Measurements from ENCODE around the gene PYCR2.
A peak's percentile ranks its signal among the peaks of the same experiment; 100 is the strongest.
"Not testable (repeated sequence)": the region's sequence is repeated elsewhere in the genome, so short reads cannot be mapped to it uniquely, and the experiment has no call there.

The PYCR2 gene

DNA sequence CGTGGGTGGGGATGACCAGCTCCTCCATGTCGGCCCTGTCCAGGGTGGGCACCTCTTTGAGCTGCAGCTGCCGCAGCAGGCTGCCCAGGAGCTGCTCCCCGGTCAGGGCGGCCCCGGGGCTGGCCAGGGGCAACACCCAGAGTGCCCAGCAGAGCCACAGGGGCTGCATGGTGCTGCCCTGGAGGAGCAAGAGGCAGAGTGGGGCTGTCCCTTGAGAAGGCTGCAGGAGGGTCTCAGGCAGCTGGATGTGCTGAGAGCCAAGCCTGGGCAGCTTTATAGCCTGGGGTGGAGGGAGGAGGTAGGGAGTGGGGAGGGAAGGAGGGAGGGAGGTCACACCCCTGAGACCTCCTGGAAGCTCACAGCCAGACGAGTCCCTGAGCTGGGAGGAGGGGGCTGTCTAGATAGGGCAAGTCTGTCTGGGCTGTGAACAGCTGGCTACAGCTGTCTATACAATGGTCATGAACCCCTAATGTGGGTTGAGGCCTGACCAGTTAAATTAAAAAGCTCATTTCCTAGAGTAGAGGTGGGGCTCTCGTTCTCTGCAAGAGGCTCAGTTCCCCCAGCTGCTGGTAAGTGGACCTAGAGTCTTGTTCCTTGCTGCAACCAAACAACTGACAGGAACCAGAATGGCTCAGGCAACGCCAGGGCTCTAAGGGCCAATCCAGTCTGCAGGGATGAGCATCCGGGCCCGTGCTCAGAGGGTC lies 35.0 kb downstream of the PYCR2 start, which contains the start of gene LEFTY1:
Gene LEFTY1 (minus strand): TSS at position 249 of the 704 bp plus-strand sequence. CDS start 80 bp downstream, at position 169.
- no peak for DNase-seq

DNA sequence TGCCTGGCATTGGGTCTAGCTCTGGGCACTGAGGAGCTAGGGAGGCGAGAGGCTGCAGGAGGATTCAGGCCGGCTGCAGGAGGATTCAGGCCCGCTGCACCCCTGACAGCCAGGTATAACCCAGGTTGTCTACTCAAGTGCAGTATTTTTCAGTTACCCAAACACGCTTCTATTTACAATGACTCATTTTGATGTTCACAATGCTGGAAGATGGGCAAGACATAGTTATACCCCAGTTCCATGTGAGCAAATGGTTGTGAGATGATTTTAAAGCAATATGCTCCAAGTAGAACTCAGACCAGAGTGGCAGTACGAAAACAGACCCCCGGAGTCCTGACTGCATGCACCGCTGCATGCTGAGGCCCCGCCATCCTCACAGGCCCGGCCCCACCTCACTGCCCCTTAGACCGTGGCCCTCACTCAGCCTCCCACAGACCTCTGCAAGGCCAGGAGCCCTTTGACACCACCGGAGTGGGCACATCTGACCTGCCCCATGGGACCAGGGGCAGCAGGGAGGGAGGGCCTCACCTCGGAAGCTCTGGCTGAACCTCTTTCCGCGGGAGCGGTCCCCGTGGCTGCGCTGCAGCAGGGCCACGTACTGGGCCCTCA lies 35.7 kb downstream of the PYCR2 start:
- no peak for DNase-seq

DNA sequence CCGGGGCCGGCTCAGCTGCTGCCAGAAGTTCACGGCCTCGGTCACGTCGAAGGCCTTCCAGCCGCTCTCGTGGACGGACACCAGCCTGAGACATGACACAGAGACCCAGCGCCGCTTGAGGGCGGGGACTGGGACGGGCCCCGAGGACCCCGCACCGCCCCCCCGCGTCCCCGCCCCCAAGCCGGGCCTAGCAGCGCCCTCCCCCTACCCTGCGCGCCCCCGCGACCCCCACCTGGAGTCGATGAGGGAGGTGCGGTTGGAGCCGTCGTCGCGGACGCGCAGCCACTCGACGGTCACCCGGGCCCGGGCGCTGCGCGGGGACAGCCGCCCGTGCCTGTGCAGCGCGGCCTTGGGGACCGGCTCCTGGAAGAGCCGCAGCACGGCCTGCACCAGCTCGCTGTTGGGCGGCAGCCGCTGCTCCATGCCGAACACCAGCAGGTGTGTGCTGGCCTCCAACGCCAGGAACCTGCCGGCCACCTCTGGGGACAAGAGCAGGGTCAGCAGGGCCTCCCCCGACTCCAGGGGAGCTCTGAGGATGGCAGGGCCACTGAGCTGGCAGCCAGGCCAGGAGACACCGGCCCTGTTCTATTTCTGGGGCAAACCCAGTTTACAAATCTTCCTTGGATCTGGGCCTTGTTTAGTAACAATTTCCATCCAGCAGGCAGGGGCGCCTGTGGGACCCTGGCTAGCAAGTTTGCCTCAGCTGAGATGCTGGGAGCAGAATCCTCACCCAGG lies 36.3 kb downstream of the PYCR2 start:
- not testable (repeated sequence) for DNase-seq

DNA sequence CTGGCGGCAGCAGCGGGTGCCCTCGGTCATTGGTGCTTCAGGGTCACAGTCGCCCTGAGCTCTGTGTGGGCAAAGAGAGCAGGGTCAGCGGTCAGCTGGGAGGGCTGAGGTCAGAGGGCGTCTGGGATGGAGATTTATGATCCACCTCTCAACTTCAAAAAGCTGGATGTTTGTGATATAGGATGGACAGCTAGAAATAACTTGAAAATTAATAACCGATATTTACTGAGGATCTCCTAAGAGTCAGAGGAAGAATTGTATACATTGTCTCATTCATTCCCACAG lies 37.1 kb downstream of the PYCR2 start:
- no peak for DNase-seq

DNA sequence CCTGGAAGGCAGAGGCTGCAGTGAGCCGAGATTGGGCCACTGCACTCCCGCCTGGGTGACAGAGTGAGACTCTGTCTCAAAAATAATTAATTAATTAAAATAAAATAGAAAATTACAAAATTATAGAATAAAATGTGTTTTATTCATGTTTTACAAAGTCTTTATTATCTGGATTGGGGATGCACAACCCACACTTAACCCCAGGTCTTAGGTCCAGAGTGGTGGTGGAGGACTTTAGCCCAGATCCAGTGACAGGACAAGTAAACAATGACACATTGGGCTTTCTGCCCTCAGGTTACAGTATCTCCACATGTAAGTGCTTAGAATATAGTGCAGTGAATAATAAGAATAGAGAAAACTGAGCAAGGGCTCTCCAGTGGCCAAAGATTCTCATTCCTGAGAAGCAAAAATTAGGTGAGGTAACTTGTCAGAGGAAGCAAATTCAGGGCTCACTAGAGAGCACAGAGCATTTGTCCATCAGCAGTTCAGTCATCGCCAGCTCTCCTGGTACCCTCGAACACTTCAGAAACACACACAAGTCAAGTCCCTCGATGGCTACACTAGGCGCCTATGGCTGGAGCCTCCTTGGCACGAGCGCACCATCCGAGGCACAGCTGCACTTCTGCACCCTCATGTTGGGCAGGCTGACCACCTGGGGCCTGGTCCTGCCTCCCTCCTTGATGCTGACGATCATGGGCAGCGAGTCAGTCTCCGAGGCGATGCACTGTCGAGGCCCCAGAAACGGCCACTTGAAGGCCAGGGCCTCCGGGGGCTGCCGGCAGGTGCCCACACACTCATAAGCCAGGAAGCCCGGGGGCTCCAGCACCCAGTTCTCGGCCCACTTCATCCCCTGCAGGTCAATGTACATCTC lies 37.7 kb downstream of the PYCR2 start:
- DNase-seq: no peak

DNA sequence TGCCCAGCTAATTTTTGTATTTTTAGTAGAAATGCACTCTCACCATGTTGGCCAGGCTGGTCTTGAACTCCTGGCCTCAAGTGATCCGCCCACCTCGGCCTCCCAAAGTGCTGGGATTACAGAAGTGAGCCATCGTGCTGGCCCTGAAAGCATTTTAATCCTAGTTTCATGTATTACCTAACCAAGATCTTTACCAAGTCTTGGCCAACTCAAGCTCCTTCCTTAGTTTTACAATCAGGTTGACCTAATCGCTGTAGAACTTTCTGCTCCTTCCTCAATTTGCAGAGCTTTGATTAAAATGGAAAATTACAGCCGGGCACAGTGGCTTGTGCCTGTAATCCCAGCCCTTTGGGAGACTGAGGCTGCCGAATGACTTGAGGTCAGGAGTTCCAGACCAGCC lies 38.7 kb downstream of the PYCR2 start:
- DNase-seq: peak; percentile 29

DNA sequence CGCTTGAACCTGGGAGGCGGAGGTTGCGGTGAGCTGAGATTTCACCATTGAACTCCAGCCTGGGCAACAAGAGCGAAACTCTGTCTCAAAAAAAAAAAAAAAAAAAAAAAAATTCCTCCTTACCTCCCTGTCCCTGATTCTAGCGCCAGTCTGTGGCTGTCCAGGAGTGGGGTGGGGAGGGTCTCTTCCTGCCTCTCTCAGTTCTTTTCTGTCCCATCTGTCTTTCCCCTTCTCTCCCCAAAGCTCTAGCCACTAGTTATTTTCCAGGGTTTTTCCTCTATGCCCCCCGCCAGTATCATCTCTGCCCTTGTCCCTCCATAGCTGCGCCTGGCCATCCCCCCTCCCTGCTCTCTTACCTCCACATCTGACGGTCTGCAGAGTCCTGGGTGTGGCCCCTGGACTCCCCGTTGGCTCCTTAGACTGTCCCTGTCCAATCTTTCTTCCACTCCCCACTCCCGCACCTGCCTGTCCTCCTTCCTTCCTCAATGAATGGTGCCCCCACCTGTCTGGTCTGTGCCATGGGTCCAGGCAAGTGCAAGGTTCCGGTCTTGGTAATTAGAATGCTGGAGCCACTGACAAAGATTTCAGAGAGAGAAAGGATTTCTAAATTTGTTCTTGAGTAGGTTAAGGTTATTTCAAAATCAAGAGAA lies 40.3 kb downstream of the PYCR2 start:
- DNase-seq: no peak

DNA sequence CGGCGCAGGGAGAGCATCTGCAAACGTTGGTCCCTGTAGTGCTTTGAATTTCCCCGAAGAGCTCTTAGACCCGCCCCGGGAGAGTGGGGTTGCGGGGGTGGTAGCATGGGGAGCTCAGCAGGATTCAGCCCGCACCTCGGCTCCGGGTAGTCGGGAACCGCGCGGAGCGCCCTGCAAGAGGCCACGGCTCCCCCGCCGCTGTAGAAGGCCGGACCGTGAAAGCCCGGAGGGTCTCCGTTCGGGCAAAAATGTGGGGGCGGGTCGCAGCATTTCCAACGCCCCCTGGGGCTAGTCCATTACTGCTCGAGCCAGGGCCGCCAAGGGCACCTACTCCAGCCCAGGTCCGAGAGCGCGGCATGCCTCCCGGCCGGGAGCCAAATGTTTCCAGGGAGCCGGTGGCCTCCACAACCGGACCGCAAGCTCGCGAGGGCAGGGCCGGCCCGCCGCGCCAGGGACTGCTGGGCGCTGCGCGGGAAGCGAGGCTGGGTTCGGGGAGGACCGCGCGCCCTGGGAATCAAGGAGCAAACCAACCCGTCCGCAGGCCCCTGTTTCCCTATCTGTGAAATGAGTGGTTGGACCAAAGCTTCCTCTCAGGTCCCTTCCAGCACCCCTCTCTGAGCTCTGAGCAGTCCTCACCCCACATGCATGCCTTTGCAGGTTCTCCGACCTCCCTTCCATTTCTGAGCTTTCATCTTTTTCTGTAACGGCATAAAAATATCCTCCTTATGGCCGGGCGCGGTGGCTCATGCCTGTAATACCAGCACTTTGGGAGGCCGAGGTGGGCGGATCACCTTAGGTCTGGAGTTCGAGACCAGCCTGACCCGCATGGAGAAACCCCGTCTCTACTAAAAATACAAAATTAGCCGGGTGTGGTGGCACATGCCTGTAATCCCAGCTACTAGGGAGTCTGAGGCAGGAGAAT lies 41.1 kb downstream of the PYCR2 start:
- DNase-seq: no peak

DNA sequence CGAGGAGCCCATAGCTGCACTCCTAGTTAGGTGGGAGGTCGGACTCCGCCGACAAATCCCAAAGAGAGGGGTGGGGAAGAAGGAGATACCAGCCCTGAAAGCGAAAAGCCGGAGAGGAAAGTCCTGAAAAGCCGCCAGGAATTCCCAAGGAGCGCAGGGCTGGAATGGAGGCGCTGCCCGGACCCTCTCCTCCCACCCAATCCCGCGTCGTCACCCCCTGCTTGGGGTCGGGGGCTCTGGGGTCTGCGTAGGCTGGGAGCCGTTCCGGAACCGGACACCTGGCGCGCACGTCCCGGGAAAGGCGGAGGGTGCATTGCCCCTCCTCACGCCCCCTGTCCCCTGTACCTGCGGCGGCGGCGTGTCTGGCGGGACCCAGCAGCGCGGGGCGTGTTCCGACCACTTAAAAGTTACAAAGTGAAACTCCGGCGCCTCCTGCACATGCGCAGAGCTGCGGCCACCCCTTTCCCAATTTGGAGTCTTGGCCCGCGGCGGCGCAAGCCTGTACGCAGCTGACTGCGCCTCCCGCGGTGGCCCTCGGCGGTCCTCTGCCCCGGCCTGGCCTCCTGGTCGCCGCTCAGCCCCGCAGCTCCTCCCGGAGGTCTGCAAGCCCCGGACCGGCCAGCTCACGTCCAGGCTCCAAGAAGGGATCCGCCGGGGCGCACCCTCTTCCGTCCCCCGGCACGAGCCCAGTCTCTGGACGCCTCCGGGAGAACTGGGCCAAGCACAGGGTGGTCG lies 41.9 kb downstream of the PYCR2 start, which contains the start of gene TMEM63A:
Gene TMEM63A (minus strand): TSS at position 422 of the 735 bp plus-strand sequence. CDS start 4,800 bp downstream, outside the sequence.
- peak; percentile 22 for DNase-seq

DNA sequence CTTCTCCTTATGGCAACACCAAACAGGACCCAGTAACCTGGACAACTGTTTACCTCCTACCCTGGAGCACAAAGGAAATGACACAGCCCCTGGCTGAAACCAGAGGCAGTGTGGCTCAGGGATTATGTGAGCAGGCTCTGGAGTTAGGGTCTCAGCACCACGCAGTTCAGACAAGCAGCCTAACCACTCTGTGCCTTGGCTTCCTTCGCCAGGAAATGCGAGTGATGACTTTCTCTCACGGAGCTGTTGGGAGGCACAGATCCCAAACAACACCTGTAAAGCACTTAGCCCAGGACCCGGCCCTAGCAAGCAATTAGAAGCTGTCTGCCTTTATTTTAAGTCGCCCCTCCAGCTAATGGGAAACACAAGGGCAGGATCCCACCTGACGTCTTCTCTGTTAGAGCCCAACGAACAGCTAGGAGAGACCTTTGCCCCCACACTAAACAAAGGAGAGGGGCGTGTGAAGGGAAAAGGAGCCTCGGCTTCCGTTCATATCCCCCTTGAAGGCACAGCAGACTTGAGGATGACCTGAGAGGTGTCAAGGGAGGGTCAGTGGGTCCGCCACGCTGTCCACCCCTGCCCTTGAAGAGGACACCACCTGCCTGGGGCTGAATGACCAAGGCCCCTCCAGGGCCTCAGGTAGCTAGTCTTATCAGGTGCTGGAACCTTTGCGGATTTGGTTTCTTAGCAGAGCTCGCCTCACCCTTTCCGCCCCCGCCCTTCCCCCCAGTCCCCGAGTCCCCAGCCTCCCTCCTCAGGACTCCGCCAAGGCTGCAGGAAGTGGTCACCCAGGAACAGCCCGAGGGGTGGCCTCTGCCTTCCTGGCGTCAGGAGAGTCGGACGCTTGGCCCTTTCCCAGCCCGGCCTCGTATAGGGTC lies 42.7 kb downstream of the PYCR2 start:
- no peak for DNase-seq

DNA sequence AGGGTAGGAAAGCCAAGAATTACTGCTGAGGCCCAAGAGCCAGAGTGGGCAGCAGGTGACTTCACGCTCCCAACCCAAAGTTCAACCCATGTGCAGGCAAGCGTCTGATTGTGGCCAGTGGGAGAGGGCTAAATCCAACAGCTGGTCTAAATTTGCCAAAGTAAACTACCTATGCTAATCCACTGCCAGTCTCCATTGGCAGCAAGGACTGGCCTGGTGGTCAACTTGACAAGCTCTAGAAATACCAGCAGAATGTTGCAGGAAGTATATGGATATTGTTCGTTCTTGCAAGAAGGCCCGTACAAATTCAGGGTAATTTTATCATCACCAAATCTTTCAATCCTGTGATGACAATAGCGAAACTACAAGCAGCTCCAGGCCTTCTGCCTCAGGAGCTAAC lies 43.4 kb downstream of the PYCR2 start:
- no peak for DNase-seq

DNA sequence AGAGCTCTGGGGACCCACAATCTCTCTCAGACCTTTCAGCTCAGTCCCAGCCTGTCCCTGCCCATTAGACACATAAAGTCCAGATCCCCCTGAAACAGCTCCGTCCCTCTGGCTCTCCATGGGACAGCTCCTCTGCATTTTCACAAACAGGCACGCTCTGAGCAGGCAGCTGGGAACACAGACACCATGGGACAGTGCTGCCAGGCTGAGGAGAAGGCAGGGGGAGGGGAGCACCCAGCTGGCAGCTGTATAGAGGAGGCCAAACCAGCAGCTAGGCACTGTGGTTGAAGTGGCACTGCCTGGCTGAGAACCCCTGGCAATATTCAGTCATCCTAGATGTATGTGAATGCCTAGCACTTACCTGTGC lies 43.8 kb downstream of the PYCR2 start:
- DNase-seq: no peak

DNA sequence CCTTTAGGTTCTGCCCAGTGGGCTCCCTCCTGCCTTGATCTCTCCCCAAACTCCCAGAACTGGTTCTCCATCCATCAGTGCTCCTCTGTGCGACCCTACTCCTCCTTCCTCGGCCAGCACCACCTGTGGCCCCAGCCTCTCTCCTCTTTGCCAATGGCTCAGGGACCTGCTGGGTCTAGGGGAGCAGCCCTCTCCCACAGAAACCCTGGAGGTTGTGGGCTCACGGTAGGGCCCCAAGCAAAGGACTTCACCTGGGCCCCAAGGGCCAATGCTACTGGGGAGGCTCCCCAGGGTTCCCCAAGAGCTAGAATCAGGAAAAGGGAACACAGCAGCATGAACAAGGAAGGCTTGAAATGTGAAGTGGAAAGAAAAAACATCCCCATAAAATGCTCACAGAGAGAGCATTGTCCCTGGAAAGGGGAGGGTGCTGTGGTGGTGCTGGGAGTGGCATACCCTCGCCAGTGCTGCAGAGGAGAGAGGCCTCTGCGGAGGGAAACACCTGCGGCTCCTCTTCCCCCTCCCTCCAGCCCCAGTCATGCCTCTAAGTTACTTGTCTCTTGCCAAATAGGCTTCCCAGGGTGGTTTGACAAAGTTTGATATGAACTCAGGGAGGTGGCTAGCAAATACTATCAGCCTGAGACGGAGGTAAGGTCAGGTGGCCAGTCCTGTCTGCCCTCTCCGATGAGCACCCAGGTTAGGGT lies 44.4 kb downstream of the PYCR2 start:
- DNase-seq: no peak

DNA sequence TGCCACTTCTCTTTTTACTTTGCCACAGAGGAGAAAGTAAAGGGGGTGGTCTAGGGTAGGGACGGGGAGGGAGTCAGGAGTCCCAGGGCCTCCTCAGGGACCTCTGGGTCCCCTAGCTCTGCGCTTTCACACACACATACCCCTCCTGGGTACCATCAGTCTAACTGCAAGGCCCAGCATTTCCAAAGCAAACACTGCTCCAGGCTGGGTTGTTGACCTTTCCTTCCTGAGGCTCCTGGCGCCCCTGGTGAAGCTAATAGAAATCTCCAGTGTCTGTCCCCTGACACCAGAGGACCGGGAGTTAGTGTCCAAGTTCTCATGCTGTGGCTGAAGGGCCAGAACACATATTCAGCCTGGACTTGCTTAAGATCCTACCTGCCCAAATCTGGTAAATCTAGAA lies 45.8 kb downstream of the PYCR2 start:
- no peak for DNase-seq

DNA sequence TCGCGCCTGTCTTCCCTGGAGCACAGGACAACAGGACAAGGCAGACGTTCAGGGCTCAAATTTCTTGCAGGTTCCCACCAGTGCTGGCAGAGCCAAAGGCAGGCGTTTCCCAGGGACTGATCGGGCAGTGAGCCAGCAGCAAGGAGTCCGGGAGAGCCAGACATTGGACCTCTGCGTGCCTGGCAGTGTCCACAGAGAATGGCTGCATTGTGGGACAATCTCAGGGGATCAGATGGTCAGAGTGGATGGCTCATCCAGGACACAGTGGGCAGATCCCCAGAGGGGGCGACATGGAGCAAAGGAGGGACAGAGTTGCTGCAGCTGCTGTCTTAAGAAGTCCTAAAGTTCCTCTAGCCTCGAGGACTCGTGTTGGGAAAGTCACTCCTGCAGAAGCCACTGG lies 46.5 kb downstream of the PYCR2 start:
- no peak for DNase-seq

DNA sequence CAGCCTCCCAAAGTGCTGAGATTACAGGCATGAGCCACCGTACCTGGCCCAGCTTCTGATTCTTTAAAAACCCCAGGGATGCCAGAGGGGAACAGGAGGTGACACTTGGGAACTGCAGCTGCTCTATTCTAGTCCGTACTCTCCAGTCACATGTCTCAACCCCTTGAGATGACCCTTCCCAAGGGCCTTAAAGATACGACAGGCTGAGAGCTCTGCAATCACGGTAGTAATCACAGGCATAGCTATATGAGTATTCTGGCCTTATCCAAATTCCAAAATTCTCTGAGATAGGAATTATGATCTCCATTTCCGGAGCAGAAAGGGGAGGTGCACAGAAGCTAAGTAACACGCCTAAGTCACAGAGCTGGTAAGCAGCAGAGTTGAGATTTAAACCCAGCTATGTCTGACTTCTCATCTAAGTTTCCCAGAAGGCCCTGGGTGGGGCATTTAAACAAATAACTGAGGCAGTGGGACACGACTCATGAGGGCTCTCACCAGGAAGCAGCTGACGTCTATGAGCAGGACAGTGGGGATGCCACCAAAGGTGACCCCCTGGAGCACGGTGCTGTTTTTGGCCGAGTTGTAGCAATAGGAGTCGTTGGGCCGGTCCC lies 47.0 kb downstream of the PYCR2 start:
- no peak for DNase-seq

DNA sequence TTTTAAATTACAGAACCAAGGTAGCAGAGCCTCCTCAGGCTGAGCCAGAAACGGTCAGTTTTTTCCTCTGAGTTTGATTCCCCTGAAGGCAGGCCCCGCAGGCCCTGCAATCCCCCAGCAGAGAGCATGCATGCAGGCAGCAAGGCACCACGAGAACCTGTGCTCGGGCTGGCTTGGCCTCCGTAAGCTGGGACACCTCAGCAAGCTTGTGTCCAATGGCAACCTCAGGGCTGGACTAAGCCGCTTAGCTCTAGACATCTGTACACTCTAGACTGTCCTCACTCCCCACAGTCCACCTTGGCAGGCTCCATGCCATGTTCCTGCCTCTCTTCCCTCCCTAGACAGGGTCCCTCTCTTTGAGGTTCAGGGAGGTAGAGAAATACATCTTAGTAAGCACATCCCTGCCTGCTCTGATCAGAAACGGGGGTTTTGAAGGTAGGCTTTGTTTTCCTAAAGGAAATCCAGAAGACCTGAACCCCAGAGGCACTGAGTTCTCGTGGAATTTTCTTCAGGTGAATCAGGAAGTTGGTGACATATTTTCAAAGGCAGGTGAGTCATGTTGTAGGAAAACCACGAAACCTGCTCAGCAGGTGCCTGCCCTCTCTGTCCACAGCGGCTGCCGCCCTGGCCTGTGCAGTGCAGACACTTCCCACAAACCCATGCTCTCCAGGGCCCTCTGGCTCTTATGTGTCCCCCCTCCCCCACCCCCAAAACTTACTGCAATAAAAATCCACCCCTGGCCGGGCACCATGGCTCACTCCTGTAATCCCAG lies 48.8 kb downstream of the PYCR2 start:
- no peak for DNase-seq

DNA sequence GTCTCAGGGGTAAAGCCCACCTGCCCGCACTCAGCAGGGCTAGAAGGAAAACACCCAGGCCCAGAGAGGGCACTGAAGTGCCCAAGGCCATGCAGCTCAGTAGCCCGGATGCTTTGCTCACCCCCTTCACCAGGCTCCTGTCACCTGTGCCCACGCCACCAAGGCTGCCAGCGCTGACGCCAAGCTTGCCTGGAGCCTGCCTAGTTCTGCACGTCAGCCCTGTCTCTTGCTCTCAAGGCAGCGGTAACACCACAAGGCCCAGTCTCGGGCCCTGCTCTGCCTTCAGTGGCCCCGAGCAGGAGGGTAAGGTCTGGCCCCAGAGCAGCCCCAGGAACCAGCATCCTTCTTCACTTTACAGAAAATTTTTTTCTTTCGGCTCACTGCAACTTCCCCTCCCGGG lies 49.6 kb downstream of the PYCR2 start:
- DNase-seq: no peak

All from SIG-M5 (cell line).